GM04504 (cell line): ENCODE results near the gene ARID1B.
"Not testable (repeated sequence)": the region's sequence is repeated elsewhere in the genome, so short reads cannot be mapped to it uniquely, and the experiment has no call there.

Experiments used
- DNase-seq: peaks from one replicate; pipeline ENCODE4 v3.0.0-alpha.2; 2012; ENCODE audit warnings: low read depth

ARID1B gene

GRCh38 chr6:156940221-156940620 lies 163.0 kb downstream of the ARID1B start:
- no peak for DNase-seq

GRCh38 chr6:156942266-156942665 lies 165.1 kb downstream of the ARID1B start:
- DNase-seq = no peak

GRCh38 chr6:156943166-156943565 lies 166.0 kb downstream of the ARID1B start:
- DNase-seq = no peak

GRCh38 chr6:156943816-156944215 lies 166.6 kb downstream of the ARID1B start:
- DNase-seq = no peak

- no peak for DNase-seq
These were observed 167.2 kb downstream of the ARID1B start for GRCh38 chr6:156944412-156944811.

GRCh38 chr6:156945789-156946172 lies 168.6 kb downstream of the ARID1B start:
- not testable (repeated sequence) for DNase-seq

GRCh38 chr6:156946370-156946936 lies 169.3 kb downstream of the ARID1B start:
- DNase-seq = no peak

- DNase-seq = no peak
These were observed 171.1 kb downstream of the ARID1B start for GRCh38 chr6:156948277-156948676.

- DNase-seq = no peak
These were observed 171.6 kb downstream of the ARID1B start for GRCh38 chr6:156948807-156949206.

- DNase-seq = no peak
These were observed 172.2 kb downstream of the ARID1B start for GRCh38 chr6:156949376-156949775.

GRCh38 chr6:156950084-156950483 lies 172.9 kb downstream of the ARID1B start:
- DNase-seq = no peak

- DNase-seq = no peak
These were observed 173.4 kb downstream of the ARID1B start for GRCh38 chr6:156950531-156950930.

- DNase-seq = no peak
These were observed 175.2 kb downstream of the ARID1B start for GRCh38 chr6:156952401-156952800.

GRCh38 chr6:156953127-156953478 lies 175.9 kb downstream of the ARID1B start:
- no peak for DNase-seq

- DNase-seq = peak; percentile 88
These were observed 176.4 kb downstream of the ARID1B start for GRCh38 chr6:156953479-156954146.

GRCh38 chr6:156954191-156954590 lies 177.0 kb downstream of the ARID1B start:
- no peak for DNase-seq

- DNase-seq = no peak
These were observed 177.6 kb downstream of the ARID1B start for GRCh38 chr6:156954816-156955215.

- DNase-seq = no peak
These were observed 178.5 kb downstream of the ARID1B start for GRCh38 chr6:156955494-156956183.

GRCh38 chr6:156956286-156956685 lies 179.1 kb downstream of the ARID1B start:
- no peak for DNase-seq

GRCh38 chr6:156957931-156958547 lies 180.9 kb downstream of the ARID1B start:
- no peak for DNase-seq

GRCh38 chr6:156960525-156960924 lies 183.3 kb downstream of the ARID1B start:
- no peak for DNase-seq

GRCh38 chr6:156961282-156961892 lies 184.2 kb downstream of the ARID1B start:
- DNase-seq = no peak
